ENCODE measurements around the gene KSR2. TPM values are rescaled to one million over a fixed set of nuclear protein-coding genes. Genes with fewer than 3 reads are reported as not detected.

Gene KSR2
- total RNA-seq, 1 experiment from 2014 or later = not detected

DNA sequence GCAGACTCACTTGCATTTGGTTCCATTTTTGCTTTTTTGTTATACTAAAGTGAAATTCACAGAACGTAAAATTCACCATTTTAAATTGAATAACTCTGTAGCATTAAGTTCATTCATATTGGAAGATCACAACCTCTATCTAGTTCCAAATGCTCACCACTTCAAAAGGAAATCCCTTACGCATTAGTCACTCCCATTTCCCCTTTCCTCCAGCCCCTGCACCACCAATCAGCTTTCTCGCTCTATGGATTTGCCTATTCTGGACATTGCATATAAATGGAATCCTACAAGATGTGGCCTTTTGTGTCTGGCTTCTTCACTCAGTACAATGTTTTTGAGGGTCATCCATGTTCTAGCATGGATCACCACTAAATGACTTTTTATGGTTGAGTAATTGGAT is 294.5 kb downstream of the KSR2 start:
- TF ChIP-seq, protein P1, sequence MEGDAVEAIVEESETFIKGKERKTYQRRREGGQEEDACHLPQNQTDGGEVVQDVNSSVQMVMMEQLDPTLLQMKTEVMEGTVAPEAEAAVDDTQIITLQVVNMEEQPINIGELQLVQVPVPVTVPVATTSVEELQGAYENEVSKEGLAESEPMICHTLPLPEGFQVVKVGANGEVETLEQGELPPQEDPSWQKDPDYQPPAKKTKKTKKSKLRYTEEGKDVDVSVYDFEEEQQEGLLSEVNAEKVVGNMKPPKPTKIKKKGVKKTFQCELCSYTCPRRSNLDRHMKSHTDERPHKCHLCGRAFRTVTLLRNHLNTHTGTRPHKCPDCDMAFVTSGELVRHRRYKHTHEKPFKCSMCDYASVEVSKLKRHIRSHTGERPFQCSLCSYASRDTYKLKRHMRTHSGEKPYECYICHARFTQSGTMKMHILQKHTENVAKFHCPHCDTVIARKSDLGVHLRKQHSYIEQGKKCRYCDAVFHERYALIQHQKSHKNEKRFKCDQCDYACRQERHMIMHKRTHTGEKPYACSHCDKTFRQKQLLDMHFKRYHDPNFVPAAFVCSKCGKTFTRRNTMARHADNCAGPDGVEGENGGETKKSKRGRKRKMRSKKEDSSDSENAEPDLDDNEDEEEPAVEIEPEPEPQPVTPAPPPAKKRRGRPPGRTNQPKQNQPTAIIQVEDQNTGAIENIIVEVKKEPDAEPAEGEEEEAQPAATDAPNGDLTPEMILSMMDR (conservative IDR thresholded peaks at IDR 0.05; ENCODE audit: low read depth, low read length) = no peak
- no peak for TF ChIP-seq EZH2 (IDR thresholded peaks at IDR 0.05; ENCODE audit: borderline replicate concordance, low read depth, low read length, poor library complexity, severe bottlenecking)
- no peaks in the 10 kb centered on the region for H3K4me1 ChIP-seq (ENCODE audit: insufficient read depth, low read length, poor library complexity, severe bottlenecking)
- ChIA-PET CTCF (no interaction called here), POLR2A (ENCODE audit: low non-redundant PET) (no interaction called here)
- no peaks in the 10 kb centered on the region for H3K36me3 ChIP-seq (ENCODE audit: insufficient read depth, low read length, poor library complexity, severe bottlenecking)
- BruUV-seq (replicated peaks) = no TSS peak
- peaks cover 9% of the 10 kb centered on the region for H3K27me3 ChIP-seq (replicated peaks; ENCODE audit: insufficient read depth, low read depth, low read length, poor library complexity)
- H3K4me3 ChIP-seq (ENCODE audit: low read depth, low read length, poor library complexity, severe bottlenecking) = no peak overlapping the region
- DNase-seq (ENCODE audit: low spot score) = no peak
- H3K9me3 ChIP-seq (ENCODE audit: low read depth, low read length, poor library complexity, severe bottlenecking) = no peaks in the 10 kb centered on the region
- H3K27ac ChIP-seq (ENCODE audit: low read depth, low read length, poor library complexity, severe bottlenecking) = no peak overlapping the region
- intact Hi-C loops (cut with micrococcal nuclease; ENCODE audit: unreplicated experiment) = loop anchor here (5.0 kb wide), 1 partner anchor 437 kb away; no protein-coding TSS in a partner anchor

- no TSS peak for BruUV-seq (replicated peaks)
- peak; percentile 70 for DNase-seq (ENCODE audit: low spot score)
- no peaks in the 10 kb centered on the region for H3K9me3 ChIP-seq (ENCODE audit: low read depth, low read length, poor library complexity, severe bottlenecking)
- ChIA-PET POLR2A (ENCODE audit: low non-redundant PET) (no interaction called here), CTCF (interaction anchor here (0.7 to 1.0 kb wide), 3 partner anchors 180 to 436 kb away, joined by 4 to 6 read pairs (median 5); no protein-coding TSS in a partner anchor)
- intact Hi-C loops (cut with micrococcal nuclease; ENCODE audit: unreplicated experiment) = loop anchor here (2.0 to 5.0 kb wide), 3 partner anchors 305 to 459 kb away; no protein-coding TSS in a partner anchor
- no peaks in the 10 kb centered on the region for H3K4me1 ChIP-seq (ENCODE audit: insufficient read depth, low read length, poor library complexity, severe bottlenecking)
- no peaks in the 10 kb centered on the region for H3K36me3 ChIP-seq (ENCODE audit: insufficient read depth, low read length, poor library complexity, severe bottlenecking)
- H3K27ac ChIP-seq (ENCODE audit: low read depth, low read length, poor library complexity, severe bottlenecking) = no peak overlapping the region
- TF ChIP-seq, protein P1 (conservative IDR thresholded peaks at IDR 0.05; ENCODE audit: low read depth, low read length) = peak; percentile 79
- TF ChIP-seq EZH2 (IDR thresholded peaks at IDR 0.05; ENCODE audit: borderline replicate concordance, low read depth, low read length, poor library complexity, severe bottlenecking) = no peak
- H3K4me3 ChIP-seq (ENCODE audit: low read depth, low read length, poor library complexity, severe bottlenecking) = no peak overlapping the region
- peaks cover 33% of the 10 kb centered on the region for H3K27me3 ChIP-seq (replicated peaks; ENCODE audit: insufficient read depth, low read depth, low read length, poor library complexity)
These were observed 297.1 kb downstream of the KSR2 start for GRCh38 chr12:117671734-117672133.

GRCh38 chr12:117664169-117664568 is 304.6 kb downstream of the KSR2 start:
- peaks cover 54% of the 10 kb centered on the region for H3K27me3 ChIP-seq (replicated peaks; ENCODE audit: insufficient read depth, low read depth, low read length, poor library complexity)
- no peaks in the 10 kb centered on the region for H3K4me1 ChIP-seq (ENCODE audit: insufficient read depth, low read length, poor library complexity, severe bottlenecking)
- H3K27ac ChIP-seq (ENCODE audit: low read depth, low read length, poor library complexity, severe bottlenecking) = no peak overlapping the region
- no peak overlapping the region for H3K4me3 ChIP-seq (ENCODE audit: low read depth, low read length, poor library complexity, severe bottlenecking)
- H3K9me3 ChIP-seq (ENCODE audit: low read depth, low read length, poor library complexity, severe bottlenecking) = no peaks in the 10 kb centered on the region
- intact Hi-C loops (cut with micrococcal nuclease; ENCODE audit: unreplicated experiment) = no loop called here
- no TSS peak for BruUV-seq (replicated peaks)
- no peaks in the 10 kb centered on the region for H3K36me3 ChIP-seq (ENCODE audit: insufficient read depth, low read length, poor library complexity, severe bottlenecking)
- ChIA-PET POLR2A (ENCODE audit: low non-redundant PET) (no interaction called here), CTCF (no interaction called here)
- DNase-seq (ENCODE audit: low spot score) = no peak
- no peak for TF ChIP-seq EZH2 (IDR thresholded peaks at IDR 0.05; ENCODE audit: borderline replicate concordance, low read depth, low read length, poor library complexity, severe bottlenecking)
- TF ChIP-seq, protein P1 (conservative IDR thresholded peaks at IDR 0.05; ENCODE audit: low read depth, low read length) = no peak

Measured in A673 (cell line).